ENCODE measurements around the gene DCLK1.

- TF ChIP-seq CTCF (conservative IDR thresholded peaks at IDR 0.05 in 1 of 2, IDR thresholded peaks at IDR 0.05 in 1 of 2; ENCODE audit: extremely low read depth in 1 of 2, insufficient read depth in 1 of 2, low read depth in 1 of 2, low read length in 2 of 2) (no peak), EZH2 (IDR thresholded peaks at IDR 0.05; ENCODE audit: borderline replicate concordance, low read length) (no peak)
Observed at GRCh38 chr13:35765941-35766340, 365.2 kb downstream of the DCLK1 start.
